Measurements from ENCODE around the gene CDKAL1.

The CDKAL1 gene

GRCh38 chr6:20933057-20933788 lies 399.0 kb downstream of the CDKAL1 start:
- DNase-seq = no peak

DNA sequence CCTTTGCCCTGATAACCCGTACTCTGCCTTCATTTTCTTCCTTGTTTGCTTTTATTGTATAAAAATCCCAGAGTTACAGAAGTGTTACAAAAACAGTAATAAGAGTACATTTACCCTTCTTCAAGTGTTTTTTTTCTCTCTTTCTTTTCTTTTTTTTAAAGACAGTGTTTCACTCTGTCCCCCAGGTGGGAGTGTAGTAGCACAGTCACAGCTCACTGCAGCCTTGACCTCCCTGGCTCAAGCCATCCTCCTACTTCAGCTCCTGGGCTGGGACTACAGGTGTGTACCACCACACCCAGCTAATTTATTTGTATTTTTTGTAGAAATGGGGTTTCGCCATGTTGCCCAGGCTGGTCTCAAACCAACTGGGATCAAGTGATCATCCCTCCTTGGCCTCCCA lies 402.7 kb downstream of the CDKAL1 start:
- DNase-seq = no peak

DNA sequence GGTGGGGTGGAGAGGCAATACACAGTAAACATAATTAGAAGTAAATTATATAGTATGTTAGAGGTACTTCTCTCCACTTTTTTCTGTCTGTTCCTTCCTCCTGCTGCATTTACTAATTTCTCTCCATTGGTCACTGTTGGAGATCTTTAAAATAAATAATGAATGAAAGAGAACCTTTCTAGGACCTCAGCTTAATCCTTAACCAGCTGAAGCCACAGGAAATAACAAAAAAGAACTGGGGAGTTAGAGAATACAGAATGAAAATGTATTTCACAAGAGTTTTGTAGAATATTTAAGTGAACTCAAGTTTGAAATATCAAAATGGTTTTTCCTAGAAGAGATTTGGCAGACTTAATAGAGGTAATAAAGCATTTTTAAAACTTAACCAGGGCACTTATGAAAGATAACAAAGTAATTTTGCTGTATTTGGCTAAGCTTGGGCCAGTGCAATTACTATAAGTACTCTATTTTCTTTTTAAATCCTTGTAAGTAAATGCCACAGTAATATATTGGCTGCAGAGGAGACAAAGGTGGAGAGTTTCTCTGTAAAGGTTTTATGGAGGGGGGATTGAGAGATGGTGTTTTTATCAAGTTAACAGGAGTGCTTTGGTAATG lies 405.0 kb downstream of the CDKAL1 start:
- no peak for DNase-seq

DNA sequence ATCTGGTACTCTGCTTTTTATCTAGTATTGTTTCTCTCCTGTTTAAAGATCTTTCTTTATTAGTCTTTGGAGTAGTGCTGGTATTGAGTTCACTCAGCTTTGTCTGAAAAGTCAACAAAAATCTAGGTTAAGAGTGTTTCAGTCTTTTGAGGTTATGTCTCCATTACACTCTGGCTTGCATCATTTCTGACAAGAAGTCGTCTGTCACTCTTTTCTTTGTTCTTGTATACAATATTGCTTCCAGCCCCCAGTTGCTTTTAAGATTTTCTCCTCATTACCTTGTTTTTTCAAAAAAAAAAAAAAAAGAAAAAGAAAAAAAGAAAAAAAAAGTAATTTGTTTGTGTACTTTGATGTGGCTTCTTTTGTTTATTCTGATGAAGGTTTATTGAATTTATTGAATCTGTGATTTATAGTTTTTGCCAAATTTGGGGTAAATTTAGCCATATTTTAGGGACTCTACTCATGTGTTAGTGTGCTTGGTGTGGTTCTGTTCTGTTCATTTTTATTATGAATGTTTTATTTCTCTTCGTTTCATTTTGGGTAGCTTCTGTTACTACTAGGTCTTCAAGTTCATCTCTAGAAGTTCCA lies 408.9 kb downstream of the CDKAL1 start:
- no peak for DNase-seq

- no peak for DNase-seq
Observed at GRCh38 chr6:20943922-20944321, 409.7 kb downstream of the CDKAL1 start.

GRCh38 chr6:20946022-20946421 lies 411.8 kb downstream of the CDKAL1 start:
- DNase-seq = no peak

DNA sequence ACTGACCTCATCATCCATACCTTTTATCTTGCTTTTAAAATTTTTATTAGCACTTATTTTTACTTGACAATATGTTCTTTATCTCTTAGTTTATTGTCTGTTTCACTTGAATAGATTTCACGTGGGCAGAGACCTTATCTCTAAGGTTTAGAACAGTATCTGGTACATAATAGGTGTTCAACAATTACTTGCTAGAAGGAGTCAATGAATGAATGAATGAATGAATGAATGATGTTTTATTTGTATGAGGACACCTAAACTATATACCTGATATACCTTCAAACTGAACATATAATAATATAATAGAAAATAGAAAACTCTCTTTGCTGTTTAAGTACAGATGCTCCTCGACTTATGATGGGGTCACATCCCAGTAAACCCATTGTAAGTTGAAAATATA lies 412.6 kb downstream of the CDKAL1 start:
- no peak for DNase-seq

DNA sequence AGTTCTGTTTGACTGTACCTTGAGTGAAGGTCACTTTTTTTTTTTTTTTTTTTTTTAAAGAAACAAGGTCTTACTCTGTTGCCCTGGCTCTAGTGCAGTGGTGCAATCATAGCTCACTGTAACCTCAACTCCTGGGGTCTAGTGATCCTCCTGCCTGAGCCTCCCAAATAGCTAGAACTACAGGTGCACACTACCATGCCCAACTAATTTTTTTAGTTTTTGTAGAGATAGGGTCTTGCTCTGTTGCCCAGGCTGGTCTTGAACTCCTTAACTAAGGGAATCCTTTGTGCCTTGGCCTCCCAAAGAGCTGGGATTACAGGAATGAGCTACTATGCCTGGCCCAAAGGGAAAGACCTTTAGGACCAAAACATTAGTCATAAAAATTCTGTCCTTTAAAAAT lies 413.7 kb downstream of the CDKAL1 start:
- DNase-seq = no peak

DNA sequence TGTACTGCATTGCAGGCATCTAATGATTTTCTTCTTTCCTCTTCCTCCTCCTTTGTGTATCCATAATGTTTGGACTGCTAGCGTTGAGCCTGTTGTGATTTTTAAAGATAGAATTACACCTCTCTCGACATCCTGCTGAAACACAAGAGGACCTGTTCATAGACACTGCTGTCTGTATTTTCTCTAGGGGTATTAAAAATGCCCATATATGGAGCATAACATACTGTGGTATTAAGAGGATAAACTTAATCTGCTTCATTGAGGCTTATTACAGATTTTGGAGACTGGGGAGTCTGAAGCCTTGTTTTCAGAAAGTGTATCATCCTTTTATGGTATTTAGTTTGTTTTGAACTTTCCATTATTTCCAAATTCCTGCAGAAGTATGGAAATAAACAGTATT lies 414.3 kb downstream of the CDKAL1 start:
- DNase-seq = no peak

DNA sequence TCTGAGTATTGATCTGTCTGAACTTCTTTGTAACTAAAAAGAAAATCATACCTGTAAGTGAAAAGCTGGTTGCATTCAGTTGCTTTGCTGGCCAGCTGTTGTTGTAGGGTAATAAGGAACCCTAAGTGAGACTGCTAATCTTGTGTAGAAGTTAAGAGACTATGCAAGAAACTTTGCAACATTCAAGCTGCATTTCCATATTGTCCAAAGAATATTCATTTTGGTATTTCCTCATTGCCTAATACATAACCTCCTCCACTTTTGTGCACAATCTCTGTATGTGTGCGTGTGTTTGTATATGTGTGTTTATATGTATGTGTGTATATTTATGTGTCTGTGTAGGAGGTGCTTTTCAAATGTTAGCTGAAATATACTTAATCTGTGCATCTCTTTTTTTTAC lies 414.9 kb downstream of the CDKAL1 start:
- DNase-seq = no peak

- no peak for DNase-seq
Observed at GRCh38 chr6:20952699-20953474, 418.6 kb downstream of the CDKAL1 start.

DNA sequence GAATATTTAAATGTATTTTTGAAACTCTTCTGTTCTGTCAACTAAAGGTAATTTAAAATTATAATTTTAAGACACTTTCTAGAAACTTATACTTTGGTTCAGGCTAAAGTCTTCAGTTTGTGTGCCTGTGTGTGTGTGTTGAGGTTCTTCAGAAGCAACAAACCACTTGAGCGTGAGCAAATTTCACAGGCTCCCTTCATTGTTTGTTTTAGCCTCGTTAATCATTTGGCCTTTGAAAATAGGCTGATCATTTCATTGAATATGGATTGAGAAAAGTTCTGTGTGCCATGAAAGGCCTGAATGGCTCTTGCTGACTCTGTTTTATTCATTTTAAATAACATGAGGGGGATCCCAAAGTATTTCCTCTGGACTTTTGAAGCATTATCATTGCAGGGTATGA lies 420.1 kb downstream of the CDKAL1 start:
- DNase-seq = peak; percentile 55

GRCh38 chr6:20955131-20955530 lies 420.9 kb downstream of the CDKAL1 start:
- no peak for DNase-seq

- no peak for DNase-seq
Observed at GRCh38 chr6:20955751-20956150, 421.5 kb downstream of the CDKAL1 start.

GRCh38 chr6:20960067-20960466 lies 425.8 kb downstream of the CDKAL1 start:
- DNase-seq = no peak

DNA sequence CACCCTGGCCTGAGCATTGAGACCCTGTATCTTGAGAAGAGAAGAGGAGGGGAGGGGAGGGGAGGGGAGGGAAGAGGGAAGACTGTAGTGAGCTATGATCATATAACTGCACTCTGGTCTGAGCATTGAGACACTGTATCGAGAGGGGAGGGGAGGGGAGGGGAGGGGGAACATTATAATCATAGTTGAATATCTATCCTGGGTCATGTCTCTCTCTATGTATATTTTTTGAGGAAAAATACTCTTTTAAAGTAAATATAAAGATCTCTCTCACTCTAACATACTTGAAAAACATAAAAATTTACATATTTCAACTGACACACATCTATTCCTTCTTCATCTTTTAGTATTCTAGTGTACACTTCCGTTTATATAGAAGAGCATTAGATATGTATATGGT lies 431.0 kb downstream of the CDKAL1 start:
- DNase-seq = no peak

- DNase-seq = no peak
Observed at GRCh38 chr6:20965915-20966314, 431.7 kb downstream of the CDKAL1 start.

GRCh38 chr6:20969551-20969950 lies 435.3 kb downstream of the CDKAL1 start:
- DNase-seq = no peak

- DNase-seq = no peak
Observed at GRCh38 chr6:20976391-20976918, 442.2 kb downstream of the CDKAL1 start.

DNA sequence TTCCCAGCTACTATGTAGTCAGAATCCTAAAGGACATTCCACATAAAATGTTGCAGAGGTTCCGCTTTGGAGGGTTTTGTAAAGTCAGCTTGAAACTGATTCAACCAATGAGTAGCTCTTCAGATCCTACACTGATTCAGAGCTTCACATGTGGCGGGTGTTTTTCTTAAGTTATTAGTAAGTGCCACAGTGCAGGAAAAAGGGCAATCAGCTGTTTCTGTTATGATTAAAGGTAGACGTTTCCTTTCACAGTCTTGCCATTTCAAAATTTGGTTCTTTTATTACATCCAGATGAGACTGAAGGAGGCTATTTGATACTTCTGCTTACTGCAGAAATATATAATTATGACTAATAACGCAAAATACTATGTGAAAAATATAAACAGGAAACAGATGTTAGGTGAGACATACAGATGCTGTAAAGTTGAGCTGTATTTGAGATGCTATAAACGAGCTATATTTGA lies 443.9 kb downstream of the CDKAL1 start:
- DNase-seq = no peak

GRCh38 chr6:20979076-20979475 lies 444.8 kb downstream of the CDKAL1 start:
- DNase-seq = no peak

DNA sequence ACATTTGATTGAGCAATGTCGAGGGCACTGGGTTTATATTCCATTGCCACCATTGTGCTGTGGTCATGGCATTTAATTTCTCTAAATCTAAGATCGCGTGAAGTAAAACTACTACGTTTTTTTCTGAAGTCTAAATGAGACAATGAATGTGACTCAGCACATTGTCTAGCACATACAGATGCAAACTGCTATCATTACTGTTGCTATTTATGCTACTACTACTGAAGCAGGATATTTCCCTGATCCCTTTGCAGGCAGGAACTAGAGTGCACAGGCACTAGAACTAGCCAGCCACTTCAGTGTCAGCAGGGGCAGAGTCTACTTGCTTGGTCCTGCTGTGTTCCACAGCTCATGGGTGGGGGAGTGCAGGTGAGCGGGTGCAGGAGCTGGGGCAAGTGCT lies 449.7 kb downstream of the CDKAL1 start:
- DNase-seq = no peak

GRCh38 chr6:20985821-20986220 lies 451.6 kb downstream of the CDKAL1 start:
- no peak for DNase-seq
